Type B pancreatic cell (in vitro differentiated cells): ENCODE results near the gene RFC4. TPM values are rescaled to one million over a fixed set of nuclear protein-coding genes. Genes with fewer than 3 reads are reported as not detected.

Experiments
- DNase-seq: peaks from one replicate; pipeline ENCODE4 v3.0.0; 2021; ENCODE audit warnings: mixed read lengths; ENCODE audit not compliant: unreplicated experiment; ENCODE audit errors: extremely low spot score
- H3K27ac Mint-ChIP-seq: 2 replicates; pipeline ENCODE4 v1.8.0; 2021; ENCODE audit warnings: mild to moderate bottlenecking, mixed read lengths
- H3K27me3 Mint-ChIP-seq: 2 replicates; pipeline ENCODE4 v1.8.0; 2021; ENCODE audit warnings: mixed read lengths
- H3K36me3 Mint-ChIP-seq: 2 replicates; pipeline ENCODE4 v1.8.0; 2021; ENCODE audit warnings: mixed read lengths
- H3K4me1 Mint-ChIP-seq: one replicate; pipeline ENCODE4 v1.8.0; 2021; ENCODE audit warnings: mixed read lengths; ENCODE audit not compliant: unreplicated experiment
- H3K4me3 Mint-ChIP-seq: 2 replicates; pipeline ENCODE4 v1.8.0; 2021; ENCODE audit warnings: mild to moderate bottlenecking, mixed read lengths
- H3K9me3 Mint-ChIP-seq: 2 replicates; pipeline ENCODE4 v1.8.0; 2021; ENCODE audit warnings: mixed read lengths
- CTCF ChIP-seq: fragments of 200-600 bp; sonication (generic); conservative IDR thresholded peaks from 2 replicates; pipeline ENCODE4 v1.5.0; 2021; ENCODE audit warnings: antibody characterized with exemption, mild to moderate bottlenecking
- total RNA-seq: library from RNA; stranded (reverse); gene quantifications from 2 replicates; pipeline ENCODE4 v1.2.1, GENCODE V29; 2021; ENCODE audit warnings: low replicate concordance

RFC4 gene
- total RNA-seq, 1 donor from 2014 or later, result 64.2 TPM

GRCh38 chr3:186783058-186783730 is 23.1 kb downstream of the RFC4 start, which contains the start of gene EIF4A2:
EIF4A2 (plus strand) TSS chr3:186783577; CDS start chr3:186783611, 34 bp downstream.
- no peak for TF ChIP-seq CTCF
- Mint-ChIP-seq H3K9me3 (no peaks in the 10 kb centered on the region), H3K27me3 (peaks cover 5% of the 10 kb centered on the region), H3K4me3 (peak within 1 kb of the TSS; percentile 99), H3K27ac (peak within 1 kb of the TSS; percentile 98), H3K36me3 (peaks cover 42% of the 10 kb centered on the region), H3K4me1 (peaks cover 23% of the 10 kb centered on the region)
- peak; percentile 90 for DNase-seq

GRCh38 chr3:186782542-186783057 is 23.7 kb downstream of the RFC4 start:
- H3K9me3 Mint-ChIP-seq, result no peaks in the 10 kb centered on the region
- H3K27ac Mint-ChIP-seq, result peak overlapping the region; percentile 98
- H3K4me1 Mint-ChIP-seq, result peaks cover 21% of the 10 kb centered on the region
- no peak for TF ChIP-seq CTCF
- H3K4me3 Mint-ChIP-seq, result peak overlapping the region; percentile 99
- DNase-seq, result no peak
- H3K36me3 Mint-ChIP-seq, result peaks cover 36% of the 10 kb centered on the region
- peaks cover 5% of the 10 kb centered on the region for H3K27me3 Mint-ChIP-seq

- peaks cover 13% of the 10 kb centered on the region for H3K27me3 Mint-ChIP-seq
- no peaks in the 10 kb centered on the region for H3K9me3 Mint-ChIP-seq
- peaks cover 1% of the 10 kb centered on the region for H3K4me1 Mint-ChIP-seq
- H3K27ac Mint-ChIP-seq, result no peak overlapping the region
- no peak for DNase-seq
- no peak overlapping the region for H3K4me3 Mint-ChIP-seq
- peaks cover 8% of the 10 kb centered on the region for H3K36me3 Mint-ChIP-seq
- no peak for TF ChIP-seq CTCF
These were observed 27.1 kb downstream of the RFC4 start for GRCh38 chr3:186779204-186779603.

- no peak for TF ChIP-seq CTCF
- no peak for DNase-seq
- H3K27me3 Mint-ChIP-seq, result peaks cover 8% of the 10 kb centered on the region
- no peaks in the 10 kb centered on the region for H3K9me3 Mint-ChIP-seq
- H3K36me3 Mint-ChIP-seq, result no peaks in the 10 kb centered on the region
- no peak overlapping the region for H3K4me3 Mint-ChIP-seq
- no peaks in the 10 kb centered on the region for H3K4me1 Mint-ChIP-seq
- no peak overlapping the region for H3K27ac Mint-ChIP-seq
These were observed 30.3 kb downstream of the RFC4 start for GRCh38 chr3:186775999-186776398.

GRCh38 chr3:186772701-186773417 is 33.4 kb downstream of the RFC4 start:
- no peak for TF ChIP-seq CTCF
- Mint-ChIP-seq H3K4me3 (peak overlapping the region; percentile 76), H3K36me3 (no peaks in the 10 kb centered on the region), H3K27me3 (peaks cover 8% of the 10 kb centered on the region), H3K27ac (no peak overlapping the region), H3K4me1 (no peaks in the 10 kb centered on the region), H3K9me3 (no peaks in the 10 kb centered on the region)
- DNase-seq, result no peak
